Liver (tissue), 3 donors: Measurements from ENCODE around the gene RAB11A.

Experiments used
- EGR1 ChIP-seq, 2 donors: IDR thresholded peaks; 2 replicates each; pipeline ENCODE4 v1.6.1; 2016 to 2018; ENCODE audit warnings: antibody characterized with exemption in 2 of 2, low read depth in 2 of 2
- GABPA ChIP-seq, 2 donors: IDR thresholded peaks in 1 of 2; conservative IDR thresholded peaks in 1 of 2; 2 replicates each; pipeline ENCODE4 v1.6.1; 2016; ENCODE audit warnings: antibody characterized with exemption in 2 of 2, mild to moderate bottlenecking in 1 of 2, moderate library complexity in 1 of 2
- NR2F2 ChIP-seq: IDR thresholded peaks from 2 replicates; pipeline ENCODE4 v1.6.1; 2016; ENCODE audit warnings: antibody characterized with exemption
- RAD21 ChIP-seq, 2 donors: IDR thresholded peaks; 2 replicates each; pipeline ENCODE4 v1.6.1; 2016; ENCODE audit warnings: antibody characterized with exemption in 2 of 2, mild to moderate bottlenecking in 2 of 2
- REST ChIP-seq: IDR thresholded peaks from 2 replicates; pipeline ENCODE4 v1.6.1; 2016; ENCODE audit warnings: antibody characterized with exemption, mild to moderate bottlenecking
- RXRA ChIP-seq, 2 donors: IDR thresholded peaks; 2 replicates each; pipeline ENCODE4 v1.6.1; 2017 to 2018; ENCODE audit warnings: antibody characterized with exemption in 2 of 2, mild to moderate bottlenecking in 1 of 2
- SP1 ChIP-seq: IDR thresholded peaks from 2 replicates; pipeline ENCODE4 v1.6.1; 2018; ENCODE audit warnings: antibody characterized with exemption, mild to moderate bottlenecking
- TAF1 ChIP-seq: conservative IDR thresholded peaks from 2 replicates; pipeline ENCODE4 v1.6.1; 2016; ENCODE audit warnings: antibody characterized with exemption, mild to moderate bottlenecking
- YY1 ChIP-seq: IDR thresholded peaks from 2 replicates; pipeline ENCODE4 v1.6.1; 2016; ENCODE audit warnings: antibody characterized with exemption, mild to moderate bottlenecking
- ZBTB33 ChIP-seq: IDR thresholded peaks from 2 replicates; pipeline ENCODE4 v1.6.1; 2016; ENCODE audit warnings: antibody characterized with exemption
- TF ChIP-seq, protein P1 (sequence below): fragments of 150-350 bp; IDR thresholded peaks from 2 replicates; pipeline ENCODE4 v1.5.1; 2017; ENCODE audit warnings: improper control_type of control experiment, low read depth, low read length; ENCODE audit not compliant: missing input control
- TF ChIP-seq, protein P2 (sequence below): IDR thresholded peaks from 2 replicates; pipeline ENCODE4 v1.6.1; 2016; ENCODE audit warnings: antibody characterized with exemption
- donor health status: healthy.
- donor health status: healthy.

GRCh38 chr15:65906396-65906795, 37.1 kb downstream of the RAB11A start:
- TF ChIP-seq, protein P1, sequence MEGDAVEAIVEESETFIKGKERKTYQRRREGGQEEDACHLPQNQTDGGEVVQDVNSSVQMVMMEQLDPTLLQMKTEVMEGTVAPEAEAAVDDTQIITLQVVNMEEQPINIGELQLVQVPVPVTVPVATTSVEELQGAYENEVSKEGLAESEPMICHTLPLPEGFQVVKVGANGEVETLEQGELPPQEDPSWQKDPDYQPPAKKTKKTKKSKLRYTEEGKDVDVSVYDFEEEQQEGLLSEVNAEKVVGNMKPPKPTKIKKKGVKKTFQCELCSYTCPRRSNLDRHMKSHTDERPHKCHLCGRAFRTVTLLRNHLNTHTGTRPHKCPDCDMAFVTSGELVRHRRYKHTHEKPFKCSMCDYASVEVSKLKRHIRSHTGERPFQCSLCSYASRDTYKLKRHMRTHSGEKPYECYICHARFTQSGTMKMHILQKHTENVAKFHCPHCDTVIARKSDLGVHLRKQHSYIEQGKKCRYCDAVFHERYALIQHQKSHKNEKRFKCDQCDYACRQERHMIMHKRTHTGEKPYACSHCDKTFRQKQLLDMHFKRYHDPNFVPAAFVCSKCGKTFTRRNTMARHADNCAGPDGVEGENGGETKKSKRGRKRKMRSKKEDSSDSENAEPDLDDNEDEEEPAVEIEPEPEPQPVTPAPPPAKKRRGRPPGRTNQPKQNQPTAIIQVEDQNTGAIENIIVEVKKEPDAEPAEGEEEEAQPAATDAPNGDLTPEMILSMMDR, result no peak
- TF ChIP-seq SP1, result no peak
- no peak for TF ChIP-seq GABPA (IDR thresholded peaks at IDR 0.05 in 1 of 2, conservative IDR thresholded peaks at IDR 0.05 in 1 of 2)
- TF ChIP-seq ZBTB33, result no peak
- no peak for TF ChIP-seq TAF1
- no peak for TF ChIP-seq RAD21 (IDR thresholded peaks at IDR 0.05)
- no peak for TF ChIP-seq RXRA (IDR thresholded peaks at IDR 0.05)
- no peak for TF ChIP-seq REST
- no peak for TF ChIP-seq NR2F2
- TF ChIP-seq, protein P2, sequence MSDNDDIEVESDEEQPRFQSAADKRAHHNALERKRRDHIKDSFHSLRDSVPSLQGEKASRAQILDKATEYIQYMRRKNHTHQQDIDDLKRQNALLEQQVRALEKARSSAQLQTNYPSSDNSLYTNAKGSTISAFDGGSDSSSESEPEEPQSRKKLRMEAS, result no peak
- TF ChIP-seq EGR1 (IDR thresholded peaks at IDR 0.05; ENCODE audit: low read depth in 2 of 2), result no peak
- no peak for TF ChIP-seq YY1
